IPS-18a (cell line): ENCODE data around the gene SCML1.
"Not testable (repeated sequence)": the region's sequence is repeated elsewhere in the genome, so short reads cannot be mapped to it uniquely, and the experiment has no call there.

Experiments
- H3K27ac ChIP-seq: one replicate; pipeline ENCODE4 v1.5.1; 2013; ENCODE audit warnings: low read length
- H3K27me3 ChIP-seq: one replicate; pipeline ENCODE4 v1.6.1; 2013; ENCODE audit warnings: mild to moderate bottlenecking, low read length; ENCODE audit not compliant: control insufficient read depth, insufficient read depth
- H3K36me3 ChIP-seq: one replicate; pipeline ENCODE4 v1.6.1; 2013; ENCODE audit warnings: low read depth, low read length; ENCODE audit not compliant: control insufficient read depth
- H3K4me1 ChIP-seq: one replicate; pipeline ENCODE4 v1.6.1; 2013; ENCODE audit warnings: low read depth, low read length; ENCODE audit not compliant: control insufficient read depth
- H3K4me3 ChIP-seq: one replicate; pipeline ENCODE4 v1.5.1; 2013; ENCODE audit warnings: low read length
- H3K9ac ChIP-seq: one replicate; pipeline ENCODE4 v1.6.1; 2013; ENCODE audit warnings: mild to moderate bottlenecking, low read length, moderate library complexity
- H3K9me3 ChIP-seq: one replicate; pipeline ENCODE4 v1.6.1; 2013; ENCODE audit warnings: low read depth, low read length; ENCODE audit not compliant: control insufficient read depth

Gene SCML1

DNA sequence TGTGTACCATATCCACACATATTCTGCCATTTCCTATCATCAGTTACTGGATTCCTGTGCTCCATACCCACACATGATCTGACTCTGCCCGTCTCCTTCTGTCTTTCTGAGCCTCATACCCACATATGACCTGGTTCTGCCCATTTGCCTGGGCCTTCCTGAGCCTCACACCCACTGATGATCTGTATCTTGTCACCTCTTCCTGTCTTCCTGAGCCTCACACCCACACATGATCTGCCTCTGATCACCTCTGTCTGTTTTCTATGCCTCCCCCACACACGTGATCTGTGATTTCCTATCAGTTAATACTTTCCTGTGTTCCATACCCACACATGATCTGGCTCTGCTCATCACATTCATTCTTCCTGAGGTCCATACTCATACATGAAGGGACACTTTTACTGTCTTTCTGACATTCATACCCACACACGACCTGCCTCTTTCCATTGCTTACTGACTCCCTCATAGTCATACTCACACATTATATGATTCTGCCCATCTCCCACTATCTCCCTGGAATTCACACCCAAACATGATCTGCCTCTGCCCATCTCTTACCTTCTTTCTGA lies 32.5 kb downstream of the SCML1 start:
- Histone ChIP-seq H3K4me3 (no peak overlapping the region), H3K27me3 (no peaks in the 10 kb centered on the region), H3K4me1 (no peaks in the 10 kb centered on the region)

DNA sequence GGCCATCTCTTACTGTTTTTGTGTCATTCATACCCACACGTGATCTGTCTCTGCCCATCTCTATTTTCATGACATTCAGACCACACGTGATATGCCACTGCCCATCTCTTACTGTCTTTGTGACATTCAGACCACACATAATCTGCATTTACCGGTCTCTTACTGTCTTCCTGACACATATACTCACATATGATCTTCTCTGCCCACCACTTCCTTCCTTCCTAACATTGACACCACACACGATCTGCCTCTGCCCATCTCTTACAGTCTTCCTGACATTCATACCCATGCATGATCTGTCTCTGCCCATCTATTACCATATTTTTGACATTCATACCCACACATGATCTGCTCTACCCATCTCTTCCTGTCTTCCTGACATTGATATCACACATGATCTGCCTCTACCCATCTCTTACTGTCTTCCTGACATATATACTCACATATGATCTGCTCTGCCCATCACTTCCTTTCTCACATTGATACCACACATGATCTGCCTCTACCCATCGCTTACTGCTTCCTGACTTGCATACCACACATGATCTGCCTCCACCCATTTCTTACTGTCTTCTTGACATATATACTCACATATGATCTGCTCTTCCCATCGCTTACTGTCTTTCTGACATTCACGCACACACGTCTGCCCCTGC lies 36.1 kb downstream of the SCML1 start:
- Histone ChIP-seq H3K36me3 (no peaks in the 10 kb centered on the region), H3K9me3 (no peaks in the 10 kb centered on the region), H3K27me3 (no peaks in the 10 kb centered on the region), H3K4me3 (no peak overlapping the region), H3K9ac (no peak overlapping the region), H3K27ac (no peak overlapping the region), H3K4me1 (no peaks in the 10 kb centered on the region)

More for the DNA sequence above, 32.5 kb downstream of the SCML1 start:
- Histone ChIP-seq H3K27ac (no peak overlapping the region), H3K9ac (no peak overlapping the region), H3K9me3 (no peaks in the 10 kb centered on the region), H3K36me3 (no peaks in the 10 kb centered on the region)

DNA sequence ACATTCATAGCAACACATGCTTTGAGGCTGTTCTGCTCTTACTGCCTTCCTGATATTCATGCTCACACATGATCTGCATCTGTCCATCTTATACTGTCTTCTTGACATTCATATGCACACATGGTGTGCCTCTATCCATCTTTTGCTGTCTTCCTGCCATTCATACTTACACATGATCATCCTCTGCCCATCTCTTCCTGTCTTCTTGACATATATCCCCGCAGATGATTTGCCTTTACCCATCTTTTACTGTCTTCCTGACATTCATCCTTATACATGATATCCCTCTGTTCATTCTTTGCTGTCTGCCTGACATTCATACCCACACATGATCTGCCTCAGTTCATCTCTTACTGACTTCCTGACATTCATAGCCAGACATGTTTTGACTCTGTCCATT lies 36.8 kb downstream of the SCML1 start:
- Histone ChIP-seq H3K27ac (no peak overlapping the region), H3K36me3 (no peaks in the 10 kb centered on the region), H3K4me1 (no peaks in the 10 kb centered on the region), H3K4me3 (no peak overlapping the region), H3K9ac (no peak overlapping the region), H3K9me3 (no peaks in the 10 kb centered on the region), H3K27me3 (no peaks in the 10 kb centered on the region)

DNA sequence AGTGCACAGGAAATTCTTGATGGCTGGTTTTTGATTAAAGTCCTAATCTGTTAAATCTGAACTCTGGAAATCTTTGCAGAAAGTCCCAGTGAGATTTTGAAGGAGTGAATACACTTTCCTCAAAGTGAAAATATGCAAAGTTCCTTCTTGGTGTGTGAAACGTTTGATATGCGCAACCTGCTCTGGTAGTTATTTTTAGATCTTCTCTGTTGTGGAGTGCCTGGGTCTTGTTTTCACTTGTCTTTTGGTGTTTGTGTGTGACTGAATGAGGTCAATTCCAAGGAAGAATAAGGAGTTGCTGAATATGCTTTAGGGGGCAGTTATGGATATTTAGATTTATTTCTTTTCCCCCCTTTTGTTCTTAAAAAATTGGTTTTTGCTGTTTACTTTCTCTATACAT lies 41.7 kb downstream of the SCML1 start:
- Histone ChIP-seq H3K4me3 (no peak overlapping the region), H3K36me3 (no peaks in the 10 kb centered on the region), H3K27ac (no peak overlapping the region), H3K9me3 (no peaks in the 10 kb centered on the region), H3K4me1 (no peaks in the 10 kb centered on the region), H3K9ac (no peak overlapping the region), H3K27me3 (no peaks in the 10 kb centered on the region)

DNA sequence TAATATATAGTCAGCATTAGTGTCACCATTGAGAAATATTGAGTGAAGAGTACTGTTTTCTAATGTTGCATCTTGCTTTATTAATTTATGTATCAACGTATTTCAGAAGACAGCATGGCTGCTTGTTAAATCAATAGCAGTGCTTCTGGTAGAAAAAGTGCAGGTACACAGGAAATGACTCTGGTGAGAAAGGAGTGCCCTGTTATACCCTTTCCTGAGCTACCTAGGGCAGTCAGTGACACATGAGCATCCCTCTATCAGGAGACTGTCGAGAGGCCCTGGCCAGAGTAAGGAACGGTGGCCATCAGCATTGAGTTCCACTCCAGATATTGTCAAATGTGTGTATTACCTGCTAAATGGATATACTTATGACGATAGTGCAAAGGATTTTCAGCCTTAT lies 42.1 kb downstream of the SCML1 start:
- Histone ChIP-seq H3K4me1 (no peaks in the 10 kb centered on the region), H3K27me3 (no peaks in the 10 kb centered on the region), H3K9ac (no peak overlapping the region), H3K27ac (no peak overlapping the region), H3K36me3 (no peaks in the 10 kb centered on the region), H3K4me3 (no peak overlapping the region), H3K9me3 (no peaks in the 10 kb centered on the region)

DNA sequence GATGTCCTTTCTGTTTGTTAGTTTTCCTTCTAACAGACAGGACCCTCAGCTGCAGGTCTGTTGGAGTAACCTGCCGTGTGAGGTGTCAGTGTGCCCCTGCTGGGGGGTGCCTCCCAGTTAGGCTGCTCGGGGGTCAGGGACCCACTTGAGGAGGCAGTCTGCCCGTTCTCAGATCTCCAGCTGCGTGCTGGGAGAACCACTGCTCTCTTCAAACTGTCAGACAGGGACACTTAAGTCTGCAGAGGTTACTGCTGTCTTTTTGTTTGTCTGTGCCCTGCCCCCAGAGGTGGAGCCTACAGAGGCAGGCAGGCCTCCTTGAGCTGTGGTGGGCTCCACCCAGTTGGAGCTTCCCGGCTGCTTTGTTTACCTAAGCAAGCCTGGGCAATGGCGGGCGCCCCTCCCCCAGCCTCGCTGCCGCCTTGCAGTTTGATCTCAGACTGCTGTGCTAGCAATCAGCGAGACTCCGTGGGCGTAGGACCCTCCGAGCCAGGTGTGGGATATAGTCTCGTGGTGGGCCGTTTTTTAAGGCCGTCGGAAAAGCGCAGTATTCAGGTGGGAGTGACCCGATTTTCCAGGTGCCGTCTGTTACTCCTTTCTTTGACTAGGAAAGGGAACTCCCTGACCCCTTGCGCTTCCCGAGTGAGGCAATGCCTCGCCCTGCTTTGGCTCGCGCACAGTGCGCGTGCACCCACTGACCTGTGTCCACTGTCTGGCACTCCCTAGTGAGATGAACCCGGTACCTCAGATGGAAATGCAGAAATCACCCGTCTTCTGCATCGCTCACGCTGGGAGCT lies 49.5 kb downstream of the SCML1 start:
- H3K9me3 ChIP-seq, H3K36me3 ChIP-seq, H3K9ac ChIP-seq, H3K27me3 ChIP-seq, H3K4me3 ChIP-seq, H3K4me1 ChIP-seq, H3K27ac ChIP-seq: not testable (repeated sequence)

DNA sequence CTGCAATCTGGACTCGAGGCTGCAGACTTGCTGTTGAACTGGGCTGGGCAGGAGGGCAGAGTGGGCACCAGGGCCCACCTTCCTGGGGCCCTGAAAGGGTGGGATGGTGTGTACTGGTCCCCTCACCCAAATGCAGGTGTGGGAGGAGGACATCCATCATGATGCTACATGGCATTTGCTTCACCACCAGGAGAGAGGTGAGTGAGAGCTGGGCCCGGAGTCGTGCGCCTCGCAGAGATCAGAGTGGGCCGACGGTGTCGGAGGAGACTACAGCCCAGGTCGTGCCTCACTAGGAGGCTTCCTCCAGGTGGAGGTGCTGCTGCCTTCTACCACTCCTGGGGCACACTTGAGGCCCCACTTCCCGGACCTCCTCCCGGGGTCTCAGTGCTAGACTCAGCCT lies 50.3 kb downstream of the SCML1 start:
- no peaks in the 10 kb centered on the region for H3K36me3 ChIP-seq
- peaks cover 3% of the 10 kb centered on the region for H3K9me3 ChIP-seq
- H3K27ac ChIP-seq, result no peak overlapping the region
- H3K27me3 ChIP-seq, result no peaks in the 10 kb centered on the region
- H3K4me1 ChIP-seq, result no peaks in the 10 kb centered on the region
- no peak overlapping the region for H3K4me3 ChIP-seq
- no peak overlapping the region for H3K9ac ChIP-seq

DNA sequence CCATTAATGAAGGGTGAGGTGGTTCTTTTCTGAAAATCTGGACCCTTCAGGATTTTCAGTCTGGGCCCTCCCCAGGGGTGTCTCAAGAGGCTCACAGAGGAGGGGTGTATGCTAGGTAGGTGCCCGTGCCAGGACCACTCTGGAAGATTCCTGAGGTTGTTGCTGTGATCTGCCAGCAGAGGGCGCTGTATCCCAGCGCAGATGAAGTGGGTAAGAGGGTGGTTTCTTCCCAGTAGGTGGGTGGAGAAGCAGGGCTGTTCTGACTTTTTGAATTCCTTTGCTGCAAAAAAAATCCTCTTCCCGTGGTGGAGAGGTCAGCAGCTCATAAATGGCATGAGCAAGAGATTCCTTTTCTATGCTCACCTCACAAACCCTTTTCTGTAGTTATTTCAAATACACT lies 51.1 kb downstream of the SCML1 start:
- no peaks in the 10 kb centered on the region for H3K27me3 ChIP-seq
- H3K36me3 ChIP-seq, result no peaks in the 10 kb centered on the region
- H3K9me3 ChIP-seq, result peaks cover 3% of the 10 kb centered on the region
- no peak overlapping the region for H3K27ac ChIP-seq
- H3K4me3 ChIP-seq, result no peak overlapping the region
- H3K4me1 ChIP-seq, result no peaks in the 10 kb centered on the region
- no peak overlapping the region for H3K9ac ChIP-seq

DNA sequence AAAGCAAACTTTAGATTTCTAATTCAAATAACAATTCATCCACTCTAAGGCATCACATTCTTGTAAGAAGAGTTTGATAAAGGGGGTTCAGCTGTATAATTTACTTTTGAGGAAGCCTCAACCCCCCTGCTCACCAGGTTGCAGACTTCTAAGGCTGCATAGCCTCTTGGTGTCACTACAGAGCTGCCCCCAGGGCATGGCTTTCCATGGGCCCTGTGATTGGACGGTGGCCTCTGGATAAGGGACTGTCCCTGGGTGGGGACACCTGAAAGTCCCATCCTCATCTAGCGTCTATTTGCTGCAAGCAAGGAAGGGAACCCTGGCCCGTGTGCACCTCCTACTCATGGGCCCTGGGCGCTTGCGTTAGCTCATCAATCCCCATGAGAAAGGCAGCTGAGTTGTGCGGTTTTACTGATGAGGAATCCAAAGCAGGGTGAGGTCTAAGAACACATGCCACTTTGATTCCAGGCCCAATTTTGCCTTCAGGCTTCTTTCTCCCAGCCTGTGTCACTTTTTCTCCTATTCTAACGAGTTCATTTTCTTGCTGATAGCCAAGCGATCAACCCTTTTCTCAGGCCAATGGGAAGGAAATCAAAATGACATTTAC lies 51.8 kb downstream of the SCML1 start:
- H3K27ac ChIP-seq, result no peak overlapping the region
- H3K9me3 ChIP-seq, result peaks cover 3% of the 10 kb centered on the region
- H3K4me3 ChIP-seq, result no peak overlapping the region
- H3K4me1 ChIP-seq, result no peaks in the 10 kb centered on the region
- H3K36me3 ChIP-seq, result no peaks in the 10 kb centered on the region
- no peak overlapping the region for H3K9ac ChIP-seq
- no peaks in the 10 kb centered on the region for H3K27me3 ChIP-seq

DNA sequence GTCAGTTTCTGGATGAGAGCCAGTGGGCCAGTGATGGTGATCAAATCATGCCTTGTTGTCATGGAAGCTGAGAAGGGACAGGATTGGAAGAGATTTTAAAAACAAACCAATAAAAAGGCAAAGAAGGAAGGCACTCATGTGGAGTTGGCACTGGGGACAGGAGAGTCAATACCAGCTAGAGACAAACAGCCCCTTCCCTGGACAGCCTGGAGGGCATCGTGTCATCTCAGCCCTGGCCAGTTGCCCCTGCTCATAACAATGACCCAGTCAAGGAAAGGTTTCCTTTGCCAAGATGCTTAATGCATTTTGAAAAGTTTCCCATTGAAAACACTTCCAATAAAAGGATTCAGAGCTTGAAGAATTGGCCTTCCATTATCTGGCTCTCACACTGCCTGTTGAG lies 55.5 kb downstream of the SCML1 start:
- Histone ChIP-seq H3K4me3 (no peak overlapping the region), H3K36me3 (no peaks in the 10 kb centered on the region), H3K4me1 (no peaks in the 10 kb centered on the region), H3K9me3 (peaks cover 1% of the 10 kb centered on the region), H3K9ac (no peak overlapping the region), H3K27ac (no peak overlapping the region), H3K27me3 (no peaks in the 10 kb centered on the region)

DNA sequence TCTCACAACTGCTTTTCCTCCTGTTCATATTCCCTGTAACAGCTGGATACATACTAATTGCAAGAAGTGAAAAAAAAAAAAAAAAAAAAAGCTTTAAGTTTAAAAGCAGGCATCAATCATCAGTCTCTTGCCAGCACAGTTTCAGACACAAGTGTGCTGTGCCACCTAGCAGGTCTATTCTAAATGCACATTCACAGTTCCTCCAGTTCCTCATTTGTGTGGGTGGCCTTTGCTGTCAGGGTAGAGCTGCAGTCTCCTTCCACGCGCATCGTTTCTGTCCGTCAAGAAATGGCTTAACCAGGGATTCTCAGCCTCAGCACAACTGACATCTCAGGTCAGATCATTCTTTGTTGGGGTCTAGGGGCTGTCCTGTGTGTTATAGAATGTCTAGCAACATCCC lies 61.6 kb downstream of the SCML1 start:
- H3K9me3 ChIP-seq, result peaks cover 9% of the 10 kb centered on the region
- no peak overlapping the region for H3K4me3 ChIP-seq
- H3K4me1 ChIP-seq, result no peaks in the 10 kb centered on the region
- H3K36me3 ChIP-seq, result no peaks in the 10 kb centered on the region
- H3K27ac ChIP-seq, result no peak overlapping the region
- H3K9ac ChIP-seq, result no peak overlapping the region
- H3K27me3 ChIP-seq, result no peaks in the 10 kb centered on the region
